Measurements from ENCODE around the gene ID4. TPM values are rescaled to one million over a fixed set of nuclear protein-coding genes. Genes with fewer than 3 reads are reported as not detected.
A peak's percentile ranks its signal among the peaks of the same experiment; 100 is the strongest.

The ID4 gene
- total RNA-seq, 6 donors from 2014 or later, result 16.8 to 84.1 (median 36.2) TPM

DNA sequence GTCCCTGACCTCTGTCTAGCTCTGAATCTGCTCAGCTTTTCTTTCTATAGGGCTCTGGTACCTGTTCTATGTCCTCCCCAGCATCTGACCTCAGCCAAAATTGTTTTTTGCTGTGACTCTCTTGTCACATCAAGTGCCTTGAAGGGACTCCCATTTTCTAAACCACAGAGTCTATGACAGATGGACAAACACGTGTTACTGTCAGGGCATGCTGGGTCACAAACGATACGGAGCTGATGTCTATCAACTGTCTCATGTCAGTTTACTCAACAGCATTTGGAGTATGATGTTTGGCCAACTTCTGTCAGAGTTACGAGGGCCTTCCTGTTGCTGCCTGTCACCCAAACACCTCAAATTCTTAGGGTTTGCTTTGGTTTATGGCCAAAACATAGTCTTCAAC is 20.5 kb downstream of the ID4 start:
- H3K9me3 ChIP-seq, result no peaks in the 10 kb centered on the region
- WGBS, 2 donors, result 66 to 76% methylated on average over 4 of the region's 4 CpGs
- peaks cover 0 to 9% (median 2%) of the 10 kb centered on the region in 4 donors for H3K4me1 ChIP-seq

DNA sequence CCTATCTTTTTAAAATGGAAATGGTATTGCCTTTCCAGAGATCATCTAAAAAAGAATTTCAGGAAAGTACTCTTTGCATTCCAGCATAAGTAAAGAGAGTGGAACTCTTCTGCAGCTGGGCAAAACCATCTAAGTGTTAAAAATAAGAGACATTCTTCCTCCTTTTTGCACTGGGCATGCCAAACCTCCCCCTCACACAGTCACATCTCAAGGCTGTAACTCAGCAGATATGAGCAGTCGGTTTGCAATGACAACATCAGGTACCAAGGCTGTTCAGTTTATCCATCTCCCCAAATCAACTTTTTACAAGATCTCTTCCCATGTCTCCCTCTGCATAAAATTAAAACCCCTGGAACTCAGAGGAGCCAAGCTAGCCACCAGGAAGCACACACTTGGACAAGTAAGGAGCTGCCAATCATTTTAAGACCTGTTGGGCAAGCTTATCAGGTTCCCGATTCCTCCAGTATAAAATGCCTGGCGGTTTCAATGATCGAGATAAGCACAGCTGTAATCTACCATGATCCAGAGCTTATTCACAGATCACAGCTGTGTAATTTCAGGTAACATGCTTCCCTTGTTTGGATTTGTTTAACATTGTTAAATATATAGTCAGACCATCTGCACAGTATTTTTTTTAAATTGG is 23.2 kb downstream of the ID4 start:
- Histone ChIP-seq H3K36me3 (no peaks in the 10 kb centered on the region), H3K4me1 (peaks cover 0 to 9% (median 2%) of the 10 kb centered on the region in 4 donors), H3K4me3 (no peak overlapping the region), H3K27ac (no peak overlapping the region), H3K27me3 (no peaks in the 10 kb centered on the region), H3K9me3 (no peaks in the 10 kb centered on the region)
- 49 to 54% methylated on average over 4 of the region's 4 CpGs for WGBS, 2 donors
- DNase-seq (peak in 1 of 2 donors; percentile 47), ATAC-seq (ENCODE audit: low FRiP score in 2 of 2) (no peak)
- TF ChIP-seq, protein P1, sequence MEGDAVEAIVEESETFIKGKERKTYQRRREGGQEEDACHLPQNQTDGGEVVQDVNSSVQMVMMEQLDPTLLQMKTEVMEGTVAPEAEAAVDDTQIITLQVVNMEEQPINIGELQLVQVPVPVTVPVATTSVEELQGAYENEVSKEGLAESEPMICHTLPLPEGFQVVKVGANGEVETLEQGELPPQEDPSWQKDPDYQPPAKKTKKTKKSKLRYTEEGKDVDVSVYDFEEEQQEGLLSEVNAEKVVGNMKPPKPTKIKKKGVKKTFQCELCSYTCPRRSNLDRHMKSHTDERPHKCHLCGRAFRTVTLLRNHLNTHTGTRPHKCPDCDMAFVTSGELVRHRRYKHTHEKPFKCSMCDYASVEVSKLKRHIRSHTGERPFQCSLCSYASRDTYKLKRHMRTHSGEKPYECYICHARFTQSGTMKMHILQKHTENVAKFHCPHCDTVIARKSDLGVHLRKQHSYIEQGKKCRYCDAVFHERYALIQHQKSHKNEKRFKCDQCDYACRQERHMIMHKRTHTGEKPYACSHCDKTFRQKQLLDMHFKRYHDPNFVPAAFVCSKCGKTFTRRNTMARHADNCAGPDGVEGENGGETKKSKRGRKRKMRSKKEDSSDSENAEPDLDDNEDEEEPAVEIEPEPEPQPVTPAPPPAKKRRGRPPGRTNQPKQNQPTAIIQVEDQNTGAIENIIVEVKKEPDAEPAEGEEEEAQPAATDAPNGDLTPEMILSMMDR (IDR thresholded peaks at IDR 0.05), result no peak
- TF ChIP-seq POLR2A (IDR thresholded peaks at IDR 0.05) (no peak), EP300 (IDR thresholded peaks at IDR 0.05) (no peak), POLR2AphosphoS5 (IDR thresholded peaks at IDR 0.05) (no peak)

More for the DNA sequence above, 20.5 kb downstream of the ID4 start:
- Histone ChIP-seq H3K36me3 (no peaks in the 10 kb centered on the region), H3K27me3 (no peaks in the 10 kb centered on the region), H3K4me3 (no peak overlapping the region), H3K27ac (no peak overlapping the region)
- DNase-seq (no peak), ATAC-seq (ENCODE audit: low FRiP score in 2 of 2) (no peak)
- TF ChIP-seq EP300 (IDR thresholded peaks at IDR 0.05) (no peak), POLR2A (IDR thresholded peaks at IDR 0.05) (no peak), POLR2AphosphoS5 (IDR thresholded peaks at IDR 0.05) (no peak)
- TF ChIP-seq, protein P1 (IDR thresholded peaks at IDR 0.05), result no peak

DNA sequence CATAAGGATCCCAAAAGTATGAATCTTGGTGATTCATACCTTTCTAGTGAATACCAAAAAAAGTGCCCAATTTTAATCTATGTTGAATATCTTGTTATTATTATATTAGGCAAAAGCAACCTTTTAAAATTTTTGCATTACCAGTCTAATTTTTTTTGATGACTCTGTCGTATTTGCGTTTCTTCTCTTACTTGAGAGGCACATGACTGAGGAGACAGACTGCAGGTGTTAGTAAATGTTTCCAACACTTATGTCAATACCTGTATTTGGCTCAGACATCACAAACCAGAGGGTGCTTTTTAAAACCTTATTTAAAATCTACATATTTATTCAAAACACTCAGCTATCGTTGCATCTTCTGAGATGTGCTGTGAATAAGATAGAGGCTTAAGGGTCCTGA is 27.1 kb downstream of the ID4 start:
- H3K9me3 ChIP-seq, result no peaks in the 10 kb centered on the region
- H3K27me3 ChIP-seq, result no peaks in the 10 kb centered on the region
- ATAC-seq (ENCODE audit: low FRiP score in 2 of 2) (no peak), DNase-seq (no peak)
- no peak for TF ChIP-seq POLR2A (IDR thresholded peaks at IDR 0.05)
- TF ChIP-seq, protein P1 (IDR thresholded peaks at IDR 0.05), result no peak
- TF ChIP-seq POLR2AphosphoS5 (IDR thresholded peaks at IDR 0.05), result no peak
- TF ChIP-seq EP300 (IDR thresholded peaks at IDR 0.05), result no peak
- H3K4me3 ChIP-seq, result no peak overlapping the region
- no peaks in the 10 kb centered on the region for H3K36me3 ChIP-seq
- 79 to 86% methylated on average over 3 of the region's 3 CpGs for WGBS, 2 donors
- H3K4me1 ChIP-seq, result peaks cover 0 to 9% (median 2%) of the 10 kb centered on the region in 4 donors
- no peak overlapping the region for H3K27ac ChIP-seq

DNA sequence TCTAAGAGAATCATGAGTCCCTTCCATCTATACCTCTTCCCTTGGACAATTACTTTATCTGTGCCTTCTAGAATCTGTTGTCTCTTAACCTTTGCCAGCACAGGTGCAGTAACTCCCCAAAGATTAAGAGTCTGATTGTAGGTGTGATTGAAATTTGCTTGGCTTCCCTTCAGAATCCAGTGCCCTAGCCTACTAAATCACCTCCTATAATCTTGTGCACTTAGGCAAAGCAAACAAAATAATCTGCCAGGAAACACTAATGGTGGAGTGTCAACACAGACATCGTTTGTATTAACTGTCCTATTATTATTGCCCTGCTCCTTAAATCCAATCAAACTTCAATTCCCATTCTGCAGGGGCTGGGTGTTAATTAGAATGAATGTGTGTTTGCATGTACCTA is 28.0 kb downstream of the ID4 start:
- no peak overlapping the region for H3K4me3 ChIP-seq
- H3K4me1 ChIP-seq, result peaks cover 0 to 6% (median under 1%) of the 10 kb centered on the region in 4 donors
- H3K9me3 ChIP-seq, result no peaks in the 10 kb centered on the region
- H3K27me3 ChIP-seq, result no peaks in the 10 kb centered on the region
- 20 to 25% methylated on average over 1 of the region's 1 CpG for WGBS, 2 donors
- H3K27ac ChIP-seq, result no peak overlapping the region
- ATAC-seq (ENCODE audit: low FRiP score in 2 of 2) (no peak), DNase-seq (no peak)
- TF ChIP-seq POLR2A (IDR thresholded peaks at IDR 0.05) (no peak), EP300 (IDR thresholded peaks at IDR 0.05) (no peak), POLR2AphosphoS5 (IDR thresholded peaks at IDR 0.05) (no peak)
- TF ChIP-seq, protein P1 (IDR thresholded peaks at IDR 0.05), result no peak
- H3K36me3 ChIP-seq, result no peaks in the 10 kb centered on the region
